Ishikawa (cell line): Measurements from ENCODE around the gene HOXB1.

ENCODE experiments used
- CEBPB ChIP-seq: IDR thresholded peaks from 2 replicates; pipeline ENCODE4 v1.6.1; 2012
- CREB1 ChIP-seq: IDR thresholded peaks from 2 replicates; pipeline ENCODE4 v1.6.1; 2012; ENCODE audit warnings: low read depth
- EGR1 ChIP-seq: IDR thresholded peaks from 2 replicates; pipeline ENCODE4 v1.6.1; 2012
- EP300 ChIP-seq: IDR thresholded peaks from 2 replicates; pipeline ENCODE4 v1.6.1; 2012; ENCODE audit warnings: borderline replicate concordance
- FOXM1 ChIP-seq: IDR thresholded peaks from 2 replicates; pipeline ENCODE4 v1.6.1; 2012; ENCODE audit warnings: low read depth, borderline replicate concordance
- MAX ChIP-seq: IDR thresholded peaks from 2 replicates; pipeline ENCODE4 v1.6.1; 2012
- NFIC ChIP-seq: IDR thresholded peaks from 2 replicates; pipeline ENCODE4 v1.6.1; 2012
- RAD21 ChIP-seq: IDR thresholded peaks from 2 replicates; pipeline ENCODE4 v1.6.1; 2012; ENCODE audit warnings: low read depth
- REST ChIP-seq: IDR thresholded peaks from 2 replicates; pipeline ENCODE4 v1.6.1; 2012; ENCODE audit warnings: low read depth, mild to moderate bottlenecking
- TAF1 ChIP-seq: IDR thresholded peaks from 2 replicates; pipeline ENCODE4 v1.6.1; 2012; ENCODE audit warnings: low read depth, mild to moderate bottlenecking
- TCF12 ChIP-seq: IDR thresholded peaks from 2 replicates; pipeline ENCODE4 v1.6.1; 2012; ENCODE audit warnings: low read depth
- TEAD4 ChIP-seq: IDR thresholded peaks from 2 replicates; pipeline ENCODE4 v1.6.1; 2012
- USF1 ChIP-seq: IDR thresholded peaks from 2 replicates; pipeline ENCODE4 v1.6.1; 2012
- YY1 ChIP-seq: IDR thresholded peaks from 2 replicates; pipeline ENCODE4 v1.6.1; 2012; ENCODE audit warnings: low read depth
- ZBTB7A ChIP-seq: IDR thresholded peaks from 2 replicates; pipeline ENCODE4 v1.6.1; 2012; ENCODE audit warnings: low read depth

The HOXB1 gene

GRCh38 chr17:48567209-48567608, 36.4 kb upstream of the HOXB1 start:
- TF ChIP-seq MAX (no peak), ZBTB7A (no peak), TCF12 (no peak), TEAD4 (no peak), YY1 (no peak), RAD21 (no peak), TAF1 (no peak), CREB1 (no peak), EGR1 (no peak), EP300 (no peak)

GRCh38 chr17:48566717-48567116, 35.9 kb upstream of the HOXB1 start:
- no peak for TF ChIP-seq TEAD4
- no peak for TF ChIP-seq TCF12
- no peak for TF ChIP-seq EP300

- TF ChIP-seq ZBTB7A (no peak), EP300 (no peak), USF1 (no peak), TCF12 (no peak), CREB1 (no peak), RAD21 (no peak), TAF1 (no peak), REST (no peak), YY1 (no peak), CEBPB (no peak), EGR1 (no peak), TEAD4 (no peak), NFIC (no peak), FOXM1 (no peak), MAX (no peak)
Observed at GRCh38 chr17:48565925-48566710, 35.3 kb upstream of the HOXB1 start.

- TF ChIP-seq ZBTB7A (no peak), TCF12 (no peak), CEBPB (no peak), NFIC (no peak)
Observed at GRCh38 chr17:48565022-48565554, 34.3 kb upstream of the HOXB1 start.

GRCh38 chr17:48564188-48565021, 33.6 kb upstream of the HOXB1 start:
- TF ChIP-seq RAD21 = no peak
- no peak for TF ChIP-seq TAF1
- TF ChIP-seq FOXM1 = no peak

- no peak for TF ChIP-seq YY1
- TF ChIP-seq TCF12 = no peak
- TF ChIP-seq CEBPB = no peak
- TF ChIP-seq USF1 = no peak
- TF ChIP-seq TAF1 = no peak
- TF ChIP-seq EGR1 = no peak
- no peak for TF ChIP-seq NFIC
- no peak for TF ChIP-seq TEAD4
- TF ChIP-seq MAX = no peak
- TF ChIP-seq ZBTB7A = no peak
- TF ChIP-seq REST = no peak
- TF ChIP-seq FOXM1 = no peak
- no peak for TF ChIP-seq EP300
- TF ChIP-seq CREB1 = no peak
- TF ChIP-seq RAD21 = no peak
Observed at GRCh38 chr17:48563867-48564187, 33.0 kb upstream of the HOXB1 start.
